Lung microvascular endothelial cell (primary cell): ENCODE results near the gene PHLDB1. TPM values are rescaled to one million over a fixed set of nuclear protein-coding genes. Genes with fewer than 3 reads are reported as not detected.

ENCODE experiments used
- total RNA-seq: library from RNA; depleted of rRNA; stranded (reverse); fragments of >200 nt; gene quantifications from 2 replicates; pipeline ENCODE4 v1.2.1, GENCODE V29; 2014

PHLDB1 gene
- total RNA-seq, 1 donor from 2014 or later, result 14.9 TPM

Other genes with a start within 250 kb of the PHLDB1 start
- 19.2 and 20.0 TPM in 2 replicates for gene UBE4A, start 248.0 kb upstream of the PHLDB1 start, total RNA-seq
- 82.8 and 95.6 TPM in 2 replicates for gene ATP5MG, start 206.0 kb upstream of the PHLDB1 start, total RNA-seq
- 12.4 and 14.5 TPM in 2 replicates for gene KMT2A, start 171.1 kb upstream of the PHLDB1 start, total RNA-seq
- gene TTC36, start 80.1 kb upstream of the PHLDB1 start, total RNA-seq, result 0.44 and 1.6 TPM in 2 replicates
- 13.7 and 23.4 TPM in 2 replicates for gene TMEM25, start 76.4 kb upstream of the PHLDB1 start, total RNA-seq
- gene IFT46, start 41.7 kb upstream of the PHLDB1 start, total RNA-seq, result 13.7 and 15.7 TPM in 2 replicates
- 62.5 and 63.9 TPM in 2 replicates for gene ARCN1, start 35.2 kb upstream of the PHLDB1 start, total RNA-seq
- not detected in 2 replicates for gene TREH, start 72.0 kb downstream of the PHLDB1 start, total RNA-seq
- gene DDX6, start 183.5 kb downstream of the PHLDB1 start, total RNA-seq, result 71.0 and 77.4 TPM in 2 replicates